DOHH2 (cell line): ENCODE data around the gene B3GLCT.

ENCODE experiments used
- H3F3A ChIP-seq: fragments of 200-600 bp; sonication (generic), shearing (Covaris generic); 2 replicates; pipeline ENCODE4 v1.6.0; 2016; ENCODE audit warnings: antibody characterized with exemption, mild to moderate bottlenecking; ENCODE audit not compliant: control insufficient read depth, insufficient read depth
- H3K27ac ChIP-seq: fragments of 200-600 bp; sonication (generic); 2 replicates; pipeline ENCODE4 v1.5.1; 2014; ENCODE audit warnings: low read depth, mild to moderate bottlenecking, low read length, moderate library complexity
- H3K27me3 ChIP-seq: fragments of 200-600 bp; sonication (generic); 2 replicates; pipeline ENCODE4 v1.6.1; 2014; ENCODE audit warnings: mild to moderate bottlenecking, low read length, mixed read lengths; ENCODE audit not compliant: control insufficient read depth
- H3K36me3 ChIP-seq: fragments of 200-600 bp; sonication (generic); 2 replicates; pipeline ENCODE4 v1.6.1; 2014; ENCODE audit warnings: mild to moderate bottlenecking, low read length, moderate library complexity, mixed read lengths; ENCODE audit not compliant: control insufficient read depth
- H3K4me1 ChIP-seq: fragments of 200-600 bp; sonication (generic); 2 replicates; pipeline ENCODE4 v1.6.1; 2014; ENCODE audit warnings: mild to moderate bottlenecking, low read length, mixed read lengths; ENCODE audit not compliant: control insufficient read depth
- H3K4me2 ChIP-seq: fragments of 200-600 bp; sonication (generic); 2 replicates; pipeline ENCODE4 v1.6.0; 2014; ENCODE audit warnings: mild to moderate bottlenecking, low read length, moderate library complexity
- H3K4me3 ChIP-seq: fragments of 200-600 bp; sonication (generic); 2 replicates; pipeline ENCODE4 v1.5.1; 2014; ENCODE audit warnings: mild to moderate bottlenecking, low read length, mixed read lengths
- H3K79me2 ChIP-seq: fragments of 200-600 bp; sonication (generic); 2 replicates; pipeline ENCODE4 v1.6.1; 2014; ENCODE audit warnings: mild to moderate bottlenecking, low read length, mixed read lengths; ENCODE audit not compliant: control insufficient read depth
- H3K9me2 ChIP-seq: fragments of 200-600 bp; sonication (generic); replicated peaks from 2 replicates; pipeline ENCODE4 v1.6.1; 2014; ENCODE audit warnings: mild to moderate bottlenecking, low read length, mixed read lengths; ENCODE audit not compliant: control insufficient read depth
- H3K9me3 ChIP-seq: fragments of 200-600 bp; sonication (generic); 2 replicates; pipeline ENCODE4 v1.6.1; 2014; ENCODE audit warnings: antibody characterized with exemption, low read length, mixed read lengths; ENCODE audit not compliant: control insufficient read depth, insufficient read depth
- H4K20me1 ChIP-seq: fragments of 200-600 bp; sonication (generic); 2 replicates; pipeline ENCODE4 v1.6.0; 2014; ENCODE audit warnings: low read depth, mild to moderate bottlenecking, antibody characterized with exemption, low read length, moderate library complexity; ENCODE audit not compliant: control insufficient read depth, insufficient read depth
- EZH2phosphoT487 ChIP-seq: fragments of 200-600 bp; sonication (generic); IDR thresholded peaks from 2 replicates; pipeline ENCODE4 v1.6.1; 2017; ENCODE audit warnings: borderline replicate concordance, mild to moderate bottlenecking, antibody characterized with exemption, low read length, moderate library complexity, mixed read lengths
- TF ChIP-seq, protein P1 (sequence below): fragments of 200-600 bp; sonication (generic); IDR thresholded peaks from one replicate; pipeline ENCODE4 v1.5.1; 2014; ENCODE audit warnings: antibody characterized with exemption, mild to moderate bottlenecking, low read depth, low read length; ENCODE audit not compliant: poor library complexity, severe bottlenecking

Gene B3GLCT

DNA sequence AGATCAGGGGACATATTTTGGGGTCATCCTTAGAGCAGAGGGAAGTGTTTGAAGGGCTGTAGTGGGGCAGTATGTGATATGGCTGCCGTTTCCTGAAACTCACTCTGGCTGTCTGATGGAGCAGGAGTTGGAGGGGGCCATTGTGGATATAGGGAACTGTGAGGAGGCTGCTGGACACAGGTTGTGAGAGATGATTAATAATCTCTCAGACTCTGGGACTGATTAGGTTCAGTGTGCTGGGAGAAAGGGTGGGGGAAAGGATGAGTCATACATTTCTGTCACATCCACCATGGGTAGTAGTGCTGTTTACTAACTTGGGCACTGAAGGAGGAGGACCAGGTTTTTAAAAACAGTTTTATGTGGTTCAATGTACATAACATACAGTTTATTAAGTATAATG is 4.8 kb downstream of the B3GLCT start:
- Histone ChIP-seq H3K79me2 (peaks cover 9% of the 10 kb centered on the region), H3K4me3 (no peak overlapping the region), H4K20me1 (no peaks in the 10 kb centered on the region), H3F3A (no peaks in the 10 kb centered on the region), H3K36me3 (no peaks in the 10 kb centered on the region), H3K9me2 (no peaks in the 10 kb centered on the region), H3K4me1 (peaks cover 27% of the 10 kb centered on the region), H3K27me3 (no peaks in the 10 kb centered on the region), H3K27ac (no peak overlapping the region), H3K4me2 (no peak overlapping the region), H3K9me3 (no peaks in the 10 kb centered on the region)
- TF ChIP-seq, protein P1, sequence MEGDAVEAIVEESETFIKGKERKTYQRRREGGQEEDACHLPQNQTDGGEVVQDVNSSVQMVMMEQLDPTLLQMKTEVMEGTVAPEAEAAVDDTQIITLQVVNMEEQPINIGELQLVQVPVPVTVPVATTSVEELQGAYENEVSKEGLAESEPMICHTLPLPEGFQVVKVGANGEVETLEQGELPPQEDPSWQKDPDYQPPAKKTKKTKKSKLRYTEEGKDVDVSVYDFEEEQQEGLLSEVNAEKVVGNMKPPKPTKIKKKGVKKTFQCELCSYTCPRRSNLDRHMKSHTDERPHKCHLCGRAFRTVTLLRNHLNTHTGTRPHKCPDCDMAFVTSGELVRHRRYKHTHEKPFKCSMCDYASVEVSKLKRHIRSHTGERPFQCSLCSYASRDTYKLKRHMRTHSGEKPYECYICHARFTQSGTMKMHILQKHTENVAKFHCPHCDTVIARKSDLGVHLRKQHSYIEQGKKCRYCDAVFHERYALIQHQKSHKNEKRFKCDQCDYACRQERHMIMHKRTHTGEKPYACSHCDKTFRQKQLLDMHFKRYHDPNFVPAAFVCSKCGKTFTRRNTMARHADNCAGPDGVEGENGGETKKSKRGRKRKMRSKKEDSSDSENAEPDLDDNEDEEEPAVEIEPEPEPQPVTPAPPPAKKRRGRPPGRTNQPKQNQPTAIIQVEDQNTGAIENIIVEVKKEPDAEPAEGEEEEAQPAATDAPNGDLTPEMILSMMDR = no peak
- no peak for TF ChIP-seq EZH2phosphoT487

DNA sequence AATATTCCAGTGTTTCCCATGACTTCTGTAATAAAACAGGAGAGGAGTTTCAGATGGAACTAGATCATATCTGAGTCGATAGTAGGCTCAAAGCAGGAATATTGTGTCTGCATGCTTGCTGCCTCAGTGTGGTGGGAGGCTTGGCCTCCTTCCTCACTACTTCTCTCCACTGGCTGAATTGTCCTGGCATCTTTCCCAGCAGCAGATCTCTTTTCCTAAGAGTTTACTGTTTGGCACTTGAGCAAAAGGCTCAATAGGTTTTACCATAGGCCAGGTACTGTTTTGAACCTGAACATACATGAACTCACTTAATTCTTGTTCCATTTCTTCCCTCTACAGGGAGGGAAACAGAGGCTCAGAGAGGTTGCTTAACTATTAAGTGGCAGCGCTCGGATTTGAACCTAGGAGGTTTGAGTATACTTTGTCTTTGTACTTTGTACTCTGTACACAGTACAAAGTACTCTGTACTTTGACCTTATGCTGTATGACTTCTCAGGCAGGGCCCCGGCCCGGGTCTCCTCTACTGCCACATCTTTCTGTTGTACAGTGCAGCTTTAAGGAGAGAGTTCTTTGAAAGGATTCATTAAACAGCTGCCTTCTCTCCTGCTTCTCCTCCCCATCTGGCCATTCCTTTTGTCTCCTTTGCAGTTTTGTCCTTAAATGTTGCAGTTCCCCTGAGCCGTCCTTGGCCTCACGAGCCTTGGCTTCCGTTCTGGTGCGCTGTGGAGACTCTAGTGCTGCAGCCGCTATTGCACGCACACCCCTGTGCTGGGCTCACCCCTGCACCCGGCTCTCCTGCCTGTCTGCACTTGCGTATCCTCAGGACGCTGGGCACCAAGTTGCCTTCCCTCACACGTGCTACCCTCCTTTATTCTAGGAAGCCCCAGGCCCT is 8.1 kb downstream of the B3GLCT start:
- no peak overlapping the region for H3K4me2 ChIP-seq
- H3K4me1 ChIP-seq = peaks cover 8% of the 10 kb centered on the region
- no peaks in the 10 kb centered on the region for H3K9me2 ChIP-seq
- no peaks in the 10 kb centered on the region for H3K27me3 ChIP-seq
- H3K4me3 ChIP-seq = no peak overlapping the region
- peaks cover 5% of the 10 kb centered on the region; the same call in 1 of the 2 replicates for H3K79me2 ChIP-seq
- no peaks in the 10 kb centered on the region for H4K20me1 ChIP-seq
- no peaks in the 10 kb centered on the region for H3K36me3 ChIP-seq
- no peaks in the 10 kb centered on the region for H3K9me3 ChIP-seq
- H3F3A ChIP-seq = no peaks in the 10 kb centered on the region
- H3K27ac ChIP-seq = no peak overlapping the region
- TF ChIP-seq EZH2phosphoT487 = no peak

DNA sequence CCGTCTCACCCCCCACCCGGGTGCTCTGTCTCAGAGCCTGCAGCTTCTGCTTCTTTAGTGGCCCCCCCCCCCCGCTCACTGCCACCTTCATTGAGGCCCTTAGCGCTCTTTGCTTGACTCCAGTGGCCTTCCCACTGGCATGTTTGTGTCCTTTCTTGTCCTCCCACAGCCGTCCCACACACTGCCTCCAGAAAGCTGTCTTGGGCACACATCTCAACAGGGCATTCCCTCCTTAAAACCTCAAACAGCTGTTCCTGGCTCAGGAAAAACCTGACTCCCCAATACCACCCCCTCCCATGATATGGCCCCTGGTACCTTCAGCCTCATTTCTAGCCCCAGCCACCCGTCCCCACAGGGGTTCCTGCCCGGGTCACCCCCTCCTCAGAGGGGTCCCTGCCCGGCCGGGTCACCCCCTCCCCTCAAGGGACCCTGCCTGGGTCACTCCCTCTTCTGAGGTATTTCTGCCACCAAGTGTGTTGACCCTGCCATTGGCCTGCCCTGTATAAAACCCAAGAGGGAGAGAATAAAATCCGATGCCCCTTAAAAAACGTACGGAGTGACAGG is 8.9 kb downstream of the B3GLCT start:
- Histone ChIP-seq H3K79me2 (0 out of 2 replicates have a peak, but pooled peaks cover 2% of the 10 kb centered on the region), H3K4me3 (no peak overlapping the region), H3K36me3 (no peaks in the 10 kb centered on the region), H3K9me2 (no peaks in the 10 kb centered on the region), H3K4me2 (no peak overlapping the region), H3K9me3 (no peaks in the 10 kb centered on the region), H3K27ac (no peak overlapping the region), H3K27me3 (no peaks in the 10 kb centered on the region), H3K4me1 (peaks cover 9% of the 10 kb centered on the region), H4K20me1 (no peaks in the 10 kb centered on the region), H3F3A (no peaks in the 10 kb centered on the region)
- TF ChIP-seq, protein P1 = no peak
- TF ChIP-seq EZH2phosphoT487 = no peak

DNA sequence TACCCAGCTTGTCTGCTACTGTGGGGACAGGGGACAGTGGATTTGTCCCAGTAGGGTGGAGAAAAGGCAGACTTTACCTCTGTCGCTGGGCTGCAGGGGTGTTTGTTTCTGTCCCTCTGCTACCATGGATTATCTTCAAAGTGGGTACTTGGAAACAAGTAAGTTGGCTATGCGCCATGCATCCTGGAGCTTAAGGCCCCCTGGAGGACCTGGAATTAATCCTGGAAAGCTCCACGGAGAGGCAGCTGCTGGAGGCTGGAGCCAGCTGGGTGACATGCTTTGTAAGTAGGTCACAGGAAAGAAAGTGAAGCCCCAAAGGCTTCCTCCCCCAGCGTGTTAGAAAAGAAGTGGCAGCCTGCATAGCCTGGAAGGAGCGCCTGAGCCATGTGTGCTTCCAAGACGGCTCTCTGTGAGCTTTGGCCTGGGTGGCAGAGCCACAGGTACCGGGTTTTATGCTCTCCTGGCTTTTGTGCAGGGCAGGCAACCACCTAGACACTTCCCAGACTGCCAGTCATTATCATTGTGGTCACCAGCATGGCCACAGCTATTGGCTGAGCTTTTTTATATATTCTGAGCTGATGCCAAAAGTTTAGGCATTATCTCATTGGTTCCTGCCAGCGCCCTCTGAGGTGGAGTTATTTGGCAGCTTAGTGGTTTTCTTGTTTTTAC is 9.5 kb downstream of the B3GLCT start:
- H3K79me2 ChIP-seq = no peaks in the 10 kb centered on the region
- peaks cover 16% of the 10 kb centered on the region for H3K4me1 ChIP-seq
- H3F3A ChIP-seq = no peaks in the 10 kb centered on the region
- H3K36me3 ChIP-seq = no peaks in the 10 kb centered on the region
- H3K27me3 ChIP-seq = no peaks in the 10 kb centered on the region
- H3K4me3 ChIP-seq = no peak overlapping the region
- H4K20me1 ChIP-seq = no peaks in the 10 kb centered on the region
- TF ChIP-seq, protein P1 = no peak
- TF ChIP-seq EZH2phosphoT487 = no peak
- no peak overlapping the region for H3K4me2 ChIP-seq
- H3K9me2 ChIP-seq = no peaks in the 10 kb centered on the region
- H3K27ac ChIP-seq = no peak overlapping the region
- no peaks in the 10 kb centered on the region for H3K9me3 ChIP-seq
